ACC112 (cell line): Measurements from ENCODE around the gene GIPC1.
"Not testable (repeated sequence)": the region's sequence is repeated elsewhere in the genome, so short reads cannot be mapped to it uniquely, and the experiment has no call there.

Experiments
- H2AFZ ChIP-seq: fragments of 200-600 bp; sonication (generic); one replicate; pipeline ENCODE4 v1.6.0; 2017; ENCODE audit warnings: antibody characterized with exemption, low read length; ENCODE audit not compliant: unreplicated experiment
- H3K27ac ChIP-seq: fragments of 200-600 bp; sonication (generic); 2 replicates; pipeline ENCODE4 v1.5.1; 2014; ENCODE audit warnings: low read depth, mild to moderate bottlenecking, antibody characterized with exemption, low read length, moderate library complexity
- H3K27me3 ChIP-seq: fragments of 200-600 bp; sonication (generic); 2 replicates; pipeline ENCODE4 v1.6.1; 2014; ENCODE audit warnings: mild to moderate bottlenecking, antibody characterized with exemption, low read length, moderate library complexity, mixed read lengths; ENCODE audit not compliant: insufficient read depth
- H3K36me3 ChIP-seq: fragments of 200-600 bp; sonication (generic); 2 replicates; pipeline ENCODE4 v1.6.1; 2016; ENCODE audit warnings: mild to moderate bottlenecking, antibody characterized with exemption, low read length, moderate library complexity, mixed read lengths; ENCODE audit not compliant: insufficient read depth
- H3K4me1 ChIP-seq: fragments of 200-600 bp; sonication (generic); one replicate; pipeline ENCODE4 v1.6.1; 2016; ENCODE audit warnings: low read length, mixed read lengths; ENCODE audit not compliant: insufficient read depth, unreplicated experiment, control insufficient read depth
- H3K4me3 ChIP-seq: fragments of 200-600 bp; sonication (generic); 2 replicates; pipeline ENCODE4 v1.5.1; 2014; ENCODE audit warnings: mild to moderate bottlenecking, low read depth, low read length
- H3K79me2 ChIP-seq: fragments of 200-600 bp; sonication (generic); one replicate; pipeline ENCODE4 v1.6.0; 2016; ENCODE audit warnings: low read length; ENCODE audit not compliant: control insufficient read depth, unreplicated experiment, insufficient read depth

The GIPC1 gene

DNA sequence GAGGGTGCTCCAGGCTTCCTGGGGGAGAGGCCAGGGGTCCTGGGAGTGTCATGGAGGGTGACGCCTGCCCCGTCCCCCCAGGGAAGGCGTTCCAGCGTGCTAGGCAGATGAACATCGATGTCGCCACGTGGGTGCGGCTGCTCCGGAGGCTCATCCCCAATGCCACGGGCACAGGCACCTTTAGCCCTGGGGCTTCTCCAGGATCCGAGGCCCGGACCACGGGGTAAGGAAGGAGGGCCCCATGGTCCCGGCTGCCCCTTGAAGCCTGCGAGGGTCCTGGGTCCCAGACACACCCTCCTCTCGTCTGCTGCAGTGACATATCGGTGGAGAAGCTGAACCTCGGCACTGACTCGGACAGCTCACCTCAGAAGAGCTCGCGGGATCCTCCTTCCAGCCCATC lies 32.2 kb downstream of the GIPC1 start:
- Histone ChIP-seq H3K36me3 (no peaks in the 10 kb centered on the region), H3K4me1 (no peaks in the 10 kb centered on the region), H3K27ac (no peak overlapping the region), H3K79me2 (no peaks in the 10 kb centered on the region), H3K27me3 (no peaks in the 10 kb centered on the region), H2AFZ (no peak overlapping the region), H3K4me3 (no peak overlapping the region)

- not testable (repeated sequence) for H2AFZ ChIP-seq, H3K27ac ChIP-seq, H3K36me3 ChIP-seq, H3K4me1 ChIP-seq, H3K4me3 ChIP-seq, H3K79me2 ChIP-seq, H3K27me3 ChIP-seq
Observed at GRCh38 chr19:14462401-14462800, 33.5 kb downstream of the GIPC1 start.

- H2AFZ ChIP-seq: no peak overlapping the region
- H3K4me3 ChIP-seq: no peak overlapping the region
- no peaks in the 10 kb centered on the region for H3K79me2 ChIP-seq
- no peaks in the 10 kb centered on the region for H3K27me3 ChIP-seq
- H3K27ac ChIP-seq: no peak overlapping the region
- no peaks in the 10 kb centered on the region for H3K4me1 ChIP-seq
- no peaks in the 10 kb centered on the region for H3K36me3 ChIP-seq
Observed at GRCh38 chr19:14460935-14461334, 35.0 kb downstream of the GIPC1 start.

DNA sequence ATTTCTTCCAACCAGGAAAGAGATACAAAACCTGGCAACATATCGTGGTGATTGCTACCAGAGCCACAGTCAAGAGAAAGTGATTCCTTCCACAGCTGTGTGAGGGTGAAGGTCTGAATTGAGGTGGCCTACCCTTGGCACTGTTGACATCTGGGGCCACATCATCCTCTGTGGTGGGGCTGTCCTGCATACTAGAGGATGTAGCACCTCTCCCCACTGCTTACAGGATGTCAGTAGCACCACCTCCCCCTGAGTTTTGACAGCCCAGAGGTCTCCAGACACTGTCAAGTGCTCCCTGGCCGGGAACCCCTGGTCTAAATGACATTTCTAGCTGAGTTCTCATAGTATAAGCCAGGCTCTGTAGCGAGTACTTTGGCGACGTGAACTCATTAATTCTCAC lies 36.2 kb downstream of the GIPC1 start:
- Histone ChIP-seq H2AFZ (no peak overlapping the region), H3K79me2 (no peaks in the 10 kb centered on the region), H3K4me3 (no peak overlapping the region), H3K27ac (no peak overlapping the region), H3K36me3 (no peaks in the 10 kb centered on the region), H3K27me3 (no peaks in the 10 kb centered on the region), H3K4me1 (no peaks in the 10 kb centered on the region)

- H3K4me3 ChIP-seq, H3K4me1 ChIP-seq, H3K36me3 ChIP-seq, H3K27ac ChIP-seq, H3K27me3 ChIP-seq, H2AFZ ChIP-seq, H3K79me2 ChIP-seq: not testable (repeated sequence)
Observed at GRCh38 chr19:14452303-14452702, 43.6 kb downstream of the GIPC1 start.

DNA sequence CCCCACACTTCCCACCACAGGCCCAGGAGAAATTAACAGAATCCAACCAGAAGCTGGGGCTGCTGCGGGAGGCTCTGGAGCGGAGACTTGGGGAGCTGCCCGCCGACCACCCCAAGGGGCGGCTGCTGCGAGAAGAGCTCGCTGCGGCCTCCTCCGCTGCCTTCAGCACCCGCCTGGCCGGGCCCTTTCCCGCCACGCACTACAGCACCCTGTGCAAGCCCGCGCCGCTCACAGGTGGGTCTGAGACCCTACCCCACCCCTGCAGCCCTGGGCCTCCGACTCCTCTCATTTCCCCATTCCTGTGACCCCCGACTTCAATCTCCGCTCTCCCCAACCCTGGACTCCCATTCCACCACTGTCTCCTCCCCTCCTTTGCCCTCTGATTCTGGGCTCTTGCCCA lies 45.1 kb downstream of the GIPC1 start:
- H3K4me1 ChIP-seq: no peaks in the 10 kb centered on the region
- no peak overlapping the region for H3K4me3 ChIP-seq
- H3K27me3 ChIP-seq: no peaks in the 10 kb centered on the region
- no peak overlapping the region for H2AFZ ChIP-seq
- H3K79me2 ChIP-seq: no peaks in the 10 kb centered on the region
- no peak overlapping the region for H3K27ac ChIP-seq
- H3K36me3 ChIP-seq: peaks cover 11% of the 10 kb centered on the region

DNA sequence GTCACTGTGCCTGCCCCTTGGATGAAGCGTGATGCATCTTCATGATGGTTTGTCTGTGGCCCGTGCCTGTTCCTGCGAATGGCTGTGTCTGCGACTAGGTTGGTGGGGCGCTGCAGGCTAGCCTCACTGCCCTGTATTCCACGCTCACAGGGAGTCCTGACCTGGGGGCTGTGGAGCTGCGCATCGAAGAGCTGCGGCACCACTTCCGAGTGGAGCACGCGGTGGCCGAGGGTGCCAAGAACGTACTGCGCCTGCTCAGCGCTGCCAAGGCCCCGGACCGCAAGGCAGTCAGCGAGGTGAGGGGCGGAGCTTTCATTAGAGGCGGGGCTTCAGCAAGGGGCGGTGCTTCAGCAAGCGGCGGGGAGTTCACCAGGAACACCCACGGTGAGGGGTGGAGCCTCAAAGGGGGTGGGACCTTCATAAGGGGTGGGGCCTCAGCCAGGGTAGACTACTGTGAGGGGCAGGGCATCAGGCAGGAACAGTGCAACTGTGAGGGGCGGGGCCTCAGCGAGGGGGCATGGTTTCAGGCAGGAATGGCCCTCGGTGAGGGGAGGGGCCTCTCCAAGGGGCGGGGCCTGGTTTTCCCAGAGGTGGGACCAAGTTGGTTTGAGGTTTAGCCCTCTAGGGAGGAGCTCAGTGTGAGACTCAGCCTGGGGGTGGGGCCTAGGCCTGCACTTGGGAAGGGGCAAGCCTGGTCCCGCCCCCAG lies 45.6 kb downstream of the GIPC1 start:
- H3K4me3 ChIP-seq: no peak overlapping the region
- H3K79me2 ChIP-seq: no peaks in the 10 kb centered on the region
- peaks cover 11% of the 10 kb centered on the region for H3K36me3 ChIP-seq
- H2AFZ ChIP-seq: no peak overlapping the region
- no peaks in the 10 kb centered on the region for H3K4me1 ChIP-seq
- H3K27ac ChIP-seq: no peak overlapping the region
- H3K27me3 ChIP-seq: no peaks in the 10 kb centered on the region

DNA sequence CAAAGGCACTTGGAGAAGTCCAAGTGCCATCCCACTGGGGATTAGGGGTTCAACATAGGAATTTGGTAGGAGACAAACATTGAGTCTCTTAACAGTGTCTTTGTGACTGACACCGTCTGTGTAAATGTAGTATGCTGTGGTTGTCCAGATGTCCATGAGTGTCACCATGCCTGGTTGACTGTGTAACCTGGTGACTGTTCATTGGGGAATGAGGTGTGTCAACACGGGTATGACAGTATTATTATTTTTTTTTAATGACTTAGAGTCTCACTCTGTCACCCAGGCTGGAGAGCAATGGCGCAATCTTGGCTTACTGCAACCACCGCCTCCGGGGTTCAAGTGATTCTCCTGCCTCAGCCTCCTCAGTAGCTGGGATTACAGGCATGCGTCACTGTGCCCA lies 46.6 kb downstream of the GIPC1 start:
- H3K79me2 ChIP-seq: no peaks in the 10 kb centered on the region
- H3K36me3 ChIP-seq: peaks cover 11% of the 10 kb centered on the region
- no peak overlapping the region for H3K4me3 ChIP-seq

DNA sequence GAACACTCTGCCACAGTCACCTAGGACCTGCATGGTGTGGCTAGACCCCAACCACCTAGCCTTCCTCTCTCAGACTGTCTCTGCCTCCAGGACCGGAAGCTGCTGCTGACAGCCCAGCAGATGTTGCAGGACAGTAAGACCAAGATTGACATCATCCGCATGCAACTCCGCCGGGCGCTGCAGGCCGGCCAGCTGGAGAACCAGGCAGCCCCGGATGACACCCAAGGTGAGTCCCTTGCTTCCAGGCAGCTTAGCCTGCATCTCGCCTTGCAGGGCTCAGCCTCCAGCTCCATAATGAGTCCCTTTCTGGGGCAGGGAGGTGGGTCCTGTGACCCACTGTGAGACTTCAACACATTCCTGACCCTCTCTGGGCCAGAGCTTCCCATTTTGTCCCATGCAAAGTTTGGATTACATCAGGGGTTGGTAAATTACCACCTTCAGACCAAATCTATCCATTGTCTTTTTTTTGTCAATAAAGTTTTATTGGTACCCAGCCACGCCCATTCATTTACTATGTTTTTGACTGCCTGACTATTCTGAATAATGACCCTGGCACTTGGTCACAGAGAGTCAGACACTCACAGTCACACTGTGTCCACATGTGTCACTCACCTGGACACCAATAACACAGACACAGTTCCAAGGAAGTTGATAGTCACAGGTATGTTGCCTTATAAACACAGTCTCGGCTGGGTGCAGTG lies 49.4 kb downstream of the GIPC1 start:
- Histone ChIP-seq H3K79me2 (no peaks in the 10 kb centered on the region), H3K27ac (no peak overlapping the region), H3K27me3 (no peaks in the 10 kb centered on the region), H2AFZ (no peak overlapping the region), H3K36me3 (peaks cover 16% of the 10 kb centered on the region), H3K4me3 (no peak overlapping the region), H3K4me1 (no peaks in the 10 kb centered on the region)

More for the DNA sequence above, 46.6 kb downstream of the GIPC1 start:
- no peaks in the 10 kb centered on the region for H3K4me1 ChIP-seq
- no peaks in the 10 kb centered on the region for H3K27me3 ChIP-seq
- H3K27ac ChIP-seq: no peak overlapping the region
- no peak overlapping the region for H2AFZ ChIP-seq

DNA sequence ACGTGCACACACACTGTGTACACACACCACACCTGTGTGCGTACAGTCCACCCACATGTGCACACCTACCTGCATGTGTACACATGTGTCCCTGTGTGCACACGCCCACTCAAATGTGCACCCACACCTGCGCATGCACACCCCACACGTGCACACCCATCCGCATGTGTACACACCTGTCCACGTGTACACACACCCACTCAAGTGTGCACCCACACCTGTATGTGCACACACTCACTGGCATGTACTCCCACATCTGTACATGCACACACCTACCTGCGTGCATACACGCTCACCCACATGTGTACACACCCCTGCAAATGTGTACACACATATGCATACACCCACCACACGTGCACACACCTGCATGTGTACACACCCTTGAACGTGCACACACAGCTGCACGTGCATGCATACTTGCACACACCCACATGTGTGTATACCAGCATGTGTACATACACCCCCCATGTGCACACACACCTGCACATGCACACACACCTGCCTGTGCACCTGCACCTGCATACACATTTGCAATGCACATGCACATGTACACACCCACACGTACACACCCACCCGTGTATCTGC lies 52.2 kb downstream of the GIPC1 start:
- H3K27me3 ChIP-seq: no peaks in the 10 kb centered on the region
- no peaks in the 10 kb centered on the region for H3K4me1 ChIP-seq
- H3K27ac ChIP-seq: no peak overlapping the region
- H3K36me3 ChIP-seq: peaks cover 10% of the 10 kb centered on the region
- peaks cover 9% of the 10 kb centered on the region for H3K79me2 ChIP-seq
- no peak overlapping the region for H3K4me3 ChIP-seq
- no peak overlapping the region for H2AFZ ChIP-seq
